ENCODE measurements around the gene PLA2G2F.

The PLA2G2F gene

GRCh38 chr1:20143318-20143717 lies 4.2 kb downstream of the PLA2G2F start:
- no peak for DNase-seq (ENCODE audit: low spot score)

DNA sequence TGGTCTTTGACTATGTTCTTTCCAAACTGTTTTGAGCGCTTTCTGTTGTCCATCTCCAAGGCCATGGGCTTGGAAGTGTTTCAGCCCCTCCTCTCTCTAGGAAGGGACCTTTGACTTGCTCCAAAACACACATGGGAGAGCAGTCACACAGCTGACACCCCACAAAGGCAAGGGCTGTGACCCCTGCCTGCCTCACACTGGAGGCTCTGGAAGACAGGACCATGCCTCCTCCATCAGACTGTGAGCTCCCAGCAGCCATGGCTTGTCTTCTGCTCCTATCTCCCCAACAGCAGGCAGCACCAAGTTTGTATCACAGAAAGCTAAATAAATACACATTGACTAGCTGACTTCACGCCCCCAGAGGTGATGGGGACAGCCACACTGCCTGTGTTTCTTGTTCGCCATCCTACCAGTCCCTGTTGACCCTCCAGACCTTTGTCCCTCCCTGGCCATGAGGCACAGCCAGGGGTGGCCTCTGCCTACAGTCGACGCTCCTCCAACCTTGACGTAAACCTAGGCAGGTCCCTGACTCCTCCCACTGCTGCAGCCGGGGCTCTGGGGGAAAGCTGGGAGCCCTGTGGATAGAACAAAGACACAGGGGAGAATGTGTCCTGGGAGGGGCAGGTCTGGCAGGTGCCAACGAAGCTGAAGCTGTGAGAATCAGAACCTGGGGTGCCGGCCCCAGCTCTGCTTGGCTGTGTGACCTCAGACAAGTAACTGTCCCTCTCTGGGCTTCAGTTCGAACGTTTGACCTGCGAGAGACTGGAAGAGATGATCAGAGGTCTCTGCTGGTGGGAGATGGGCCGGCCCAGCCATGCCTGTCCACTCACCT lies 4.8 kb downstream of the PLA2G2F start:
- DNase-seq (ENCODE audit: low spot score): no peak

DNA sequence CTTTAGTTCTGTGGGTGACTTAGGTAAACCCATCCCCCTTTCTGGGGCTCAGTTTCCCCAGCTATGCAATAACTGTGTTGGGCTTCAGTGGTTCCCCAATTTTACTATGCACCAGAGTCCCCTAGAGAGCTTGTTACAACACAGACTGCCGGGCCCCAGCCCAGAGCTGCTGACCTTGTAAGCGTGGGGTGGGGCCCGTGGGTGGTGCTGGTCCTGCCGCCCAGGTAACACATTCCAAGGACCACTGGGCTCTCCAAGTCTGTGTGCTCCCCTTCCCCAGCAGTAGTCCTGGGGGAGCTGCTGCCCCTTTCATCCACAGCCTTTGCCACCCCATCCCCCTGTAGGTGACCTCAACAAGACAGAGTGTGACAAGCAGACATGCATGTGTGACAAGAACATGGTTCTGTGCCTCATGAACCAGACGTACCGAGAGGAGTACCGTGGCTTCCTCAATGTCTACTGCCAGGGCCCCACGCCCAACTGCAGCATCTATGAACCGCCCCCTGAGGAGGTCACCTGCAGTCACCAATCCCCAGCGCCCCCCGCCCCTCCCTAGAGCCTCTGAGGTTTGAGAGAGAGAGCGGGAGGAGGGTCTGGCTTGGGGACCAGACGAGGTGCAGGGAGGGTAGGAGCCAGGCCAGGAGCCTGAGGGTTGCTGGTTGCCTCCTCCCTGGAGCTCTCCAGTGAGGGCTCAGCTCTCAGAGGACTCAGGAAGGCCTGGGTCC lies 8.9 kb downstream of the PLA2G2F start:
- DNase-seq (ENCODE audit: low spot score): no peak

GRCh38 chr1:20148571-20149500 lies 9.7 kb downstream of the PLA2G2F start:
- DNase-seq (ENCODE audit: low spot score): no peak

GRCh38 chr1:20149601-20150325 lies 10.6 kb downstream of the PLA2G2F start:
- no peak for DNase-seq (ENCODE audit: low spot score)

DNA sequence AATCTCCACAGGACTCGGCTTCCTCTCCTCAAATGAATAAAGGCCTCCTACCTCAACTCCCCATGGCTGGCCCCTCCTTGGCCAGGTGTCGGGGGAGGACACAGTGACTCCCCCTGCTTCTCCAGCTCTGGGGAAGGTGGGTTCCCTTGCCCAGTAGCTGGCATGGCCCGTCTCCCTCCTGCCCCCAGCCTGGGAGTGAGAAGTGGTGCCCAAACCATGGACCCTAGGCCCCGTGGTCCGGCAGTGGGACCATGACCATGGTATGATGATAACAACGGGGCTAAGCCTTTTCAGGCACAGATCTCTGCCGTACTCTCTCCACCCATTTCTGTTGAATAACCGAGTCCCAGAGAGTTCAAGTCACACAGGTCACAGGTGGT lies 11.2 kb downstream of the PLA2G2F start:
- DNase-seq (ENCODE audit: low spot score): no peak

DNA sequence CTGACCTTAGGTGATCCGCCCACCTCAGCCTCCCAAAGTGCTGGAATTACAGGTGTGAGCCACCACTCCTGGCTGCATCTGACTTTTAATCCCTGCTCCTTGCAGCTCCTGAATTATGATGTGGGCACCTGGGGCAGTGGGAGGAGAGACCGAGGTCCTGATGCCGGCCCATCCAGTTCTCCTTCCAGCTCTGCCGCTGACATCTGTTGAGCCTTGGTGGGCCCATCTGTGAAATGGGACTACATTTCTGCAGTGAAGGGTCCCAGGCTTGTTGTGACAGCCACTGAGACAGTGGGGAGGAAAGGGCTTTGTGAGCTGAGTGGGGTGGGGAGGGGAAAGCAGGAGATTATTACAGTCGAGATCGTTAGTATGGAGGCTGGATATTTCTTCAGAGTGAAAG lies 11.8 kb downstream of the PLA2G2F start:
- no peak for DNase-seq (ENCODE audit: low spot score)

DNA sequence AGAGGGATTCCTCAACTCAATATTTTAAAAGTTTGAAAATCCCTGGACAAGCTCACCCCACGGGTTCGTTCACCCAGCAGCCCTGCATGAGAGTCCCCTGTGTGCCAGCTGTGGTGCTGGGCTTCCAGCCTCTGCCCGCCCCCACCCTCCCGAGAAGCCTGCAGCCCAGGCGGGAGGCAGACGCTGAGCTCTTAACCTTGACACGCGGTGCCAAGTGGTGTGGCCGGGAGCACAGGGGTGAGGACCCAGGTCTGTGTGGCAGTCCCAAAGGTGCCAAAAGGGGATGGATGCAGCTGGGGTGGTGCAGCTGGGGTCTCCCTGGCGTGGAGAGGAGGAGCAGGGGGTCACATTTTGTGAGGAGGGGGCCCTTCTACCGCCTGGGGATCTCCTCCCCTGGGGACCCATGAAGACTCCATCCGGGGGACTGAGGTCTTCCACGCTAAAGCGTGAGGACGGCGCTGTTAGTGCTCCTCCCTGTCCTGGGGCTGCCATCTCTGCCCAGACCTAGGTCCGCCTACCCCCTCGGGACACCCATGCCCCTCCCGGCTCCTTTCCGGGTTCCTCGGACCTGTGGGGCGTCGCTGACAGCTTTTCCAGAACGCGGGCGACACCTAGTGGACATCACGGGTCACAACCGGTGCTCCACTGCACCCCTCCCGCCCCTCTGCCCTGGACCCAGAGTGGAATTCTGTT lies 12.9 kb downstream of the PLA2G2F start:
- DNase-seq (ENCODE audit: low spot score): peak; percentile 96

GRCh38 chr1:20152599-20152930 lies 13.4 kb downstream of the PLA2G2F start:
- no peak for DNase-seq (ENCODE audit: low spot score)

- peak; percentile 60 for DNase-seq (ENCODE audit: low spot score)
Measured at GRCh38 chr1:20153000-20153418, 13.9 kb downstream of the PLA2G2F start.

DNA sequence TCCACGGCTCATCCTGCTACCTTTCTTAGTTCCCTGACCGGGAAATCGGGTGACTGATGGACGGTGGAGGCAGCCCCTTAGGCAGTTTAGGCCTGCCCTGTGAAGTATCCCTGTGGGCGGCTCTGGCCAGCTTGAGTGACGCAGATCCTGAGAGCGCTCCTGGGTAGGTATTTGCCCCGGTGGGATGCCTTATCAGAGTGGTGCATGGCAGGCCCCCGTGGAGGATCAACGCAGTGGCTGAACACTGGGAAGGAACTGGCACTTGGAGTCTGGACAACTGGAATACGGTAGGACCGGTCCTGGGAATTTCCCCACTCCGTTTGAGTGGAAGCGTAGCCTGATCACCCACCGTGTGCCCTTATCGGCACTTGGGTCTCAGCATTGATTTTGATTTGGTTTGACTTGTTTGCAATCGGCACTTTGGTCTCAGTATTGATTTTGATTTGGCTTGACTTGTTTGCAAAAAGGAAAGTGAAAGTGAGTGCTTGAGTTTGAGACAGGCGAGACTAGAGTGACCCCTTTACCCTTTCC lies 15.2 kb downstream of the PLA2G2F start:
- no peak for DNase-seq (ENCODE audit: low spot score)

GRCh38 chr1:20158358-20159070 lies 19.4 kb downstream of the PLA2G2F start:
- no peak for DNase-seq (ENCODE audit: low spot score)

- no peak for DNase-seq (ENCODE audit: low spot score)
Measured at GRCh38 chr1:20160034-20160433, 20.9 kb downstream of the PLA2G2F start.

- DNase-seq (ENCODE audit: low spot score): no peak
Measured at GRCh38 chr1:20164694-20165202, 25.6 kb downstream of the PLA2G2F start.

GRCh38 chr1:20165522-20165951 lies 26.4 kb downstream of the PLA2G2F start:
- no peak for DNase-seq (ENCODE audit: low spot score)

- DNase-seq (ENCODE audit: low spot score): no peak
Measured at GRCh38 chr1:20166051-20166450, 26.9 kb downstream of the PLA2G2F start.

DNA sequence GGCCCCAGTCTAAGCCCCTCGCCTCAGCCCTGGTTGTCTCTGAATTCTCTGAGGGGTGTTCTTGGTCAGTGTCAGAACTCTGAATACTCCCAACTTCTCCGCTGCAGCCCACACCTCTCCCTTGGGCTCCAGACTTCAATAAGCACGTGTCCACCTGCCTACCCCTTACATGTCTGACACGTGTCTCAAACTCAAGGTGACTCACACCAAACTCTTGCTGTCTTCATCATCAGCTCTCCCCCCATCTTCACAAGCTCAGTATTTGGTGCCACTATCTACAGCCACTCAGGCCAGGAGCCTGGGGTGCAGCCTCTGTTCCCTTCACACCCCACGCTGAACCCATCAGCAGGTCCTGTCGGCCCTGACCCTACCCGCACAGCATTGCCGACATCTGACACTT lies 28.0 kb downstream of the PLA2G2F start:
- DNase-seq (ENCODE audit: low spot score): no peak

GRCh38 chr1:20168564-20169491 lies 29.7 kb downstream of the PLA2G2F start:
- no peak for DNase-seq (ENCODE audit: low spot score)

DNA sequence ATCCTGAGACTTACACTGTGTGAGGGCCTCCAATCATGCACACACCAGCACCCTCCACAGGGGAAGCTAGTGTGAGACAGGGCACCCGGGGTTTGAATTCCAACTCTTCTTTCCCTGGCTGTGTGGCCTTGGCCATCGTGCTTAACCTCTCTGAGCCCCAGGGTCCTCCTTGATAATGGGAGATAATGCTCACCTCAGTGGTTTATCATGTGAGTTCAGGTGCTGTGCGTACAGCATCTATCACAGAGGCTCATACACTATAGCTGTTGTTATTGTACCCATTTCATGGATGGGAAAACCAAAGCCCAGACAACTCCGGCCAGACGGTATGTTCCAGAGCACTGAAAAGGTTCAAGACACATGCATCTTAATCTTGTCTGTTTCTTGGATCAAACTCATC lies 30.8 kb downstream of the PLA2G2F start:
- no peak for DNase-seq (ENCODE audit: low spot score)
